Trophoblast cell (in vitro differentiated cells and primary cell): ENCODE results near the gene A4GNT.
"Not testable (repeated sequence)": the region's sequence is repeated elsewhere in the genome, so short reads cannot be mapped to it uniquely, and the experiment has no call there.

Experiments
- DNase-seq, 2 donors: peaks; one replicate each; pipeline ENCODE4 v3.0.0-alpha.2; 2016
- H2AFZ ChIP-seq: 2 replicates; pipeline ENCODE4 v1.6.1; 2013; ENCODE audit warnings: low read length, moderate library complexity, mild to moderate bottlenecking; ENCODE audit not compliant: insufficient read depth, poor library complexity
- H2AK5ac ChIP-seq: 2 replicates; pipeline ENCODE4 v1.6.1; 2013; ENCODE audit warnings: mild to moderate bottlenecking, low read length
- H2BK120ac ChIP-seq: 2 replicates; pipeline ENCODE4 v1.6.1; 2013; ENCODE audit warnings: low read length, mild to moderate bottlenecking, moderate library complexity; ENCODE audit not compliant: insufficient read depth, poor library complexity
- H2BK12ac ChIP-seq: 2 replicates; pipeline ENCODE4 v1.6.1; 2013; ENCODE audit warnings: mild to moderate bottlenecking, low read length, moderate library complexity
- H2BK5ac ChIP-seq: 2 replicates; pipeline ENCODE4 v1.6.1; 2013; ENCODE audit warnings: low read length, low read depth, moderate library complexity, mild to moderate bottlenecking; ENCODE audit not compliant: poor library complexity
- H3K14ac ChIP-seq: 2 replicates; pipeline ENCODE4 v1.6.1; 2013; ENCODE audit warnings: mild to moderate bottlenecking, low read length
- H3K18ac ChIP-seq: 2 replicates; pipeline ENCODE4 v1.6.1; 2013; ENCODE audit warnings: mild to moderate bottlenecking, low read length
- H3K23ac ChIP-seq: 2 replicates; pipeline ENCODE4 v1.6.1; 2013; ENCODE audit warnings: low read length
- H3K27ac ChIP-seq: 2 replicates; pipeline ENCODE4 v1.5.1; 2013; ENCODE audit warnings: low read depth, mild to moderate bottlenecking, inconsistent platforms, low read length, moderate library complexity
- H3K27me3 ChIP-seq: 2 replicates; pipeline ENCODE4 v1.6.1; 2013; ENCODE audit warnings: inconsistent platforms, mild to moderate bottlenecking, low read length, moderate library complexity; ENCODE audit not compliant: insufficient read depth
- H3K36me3 ChIP-seq, 2 experiments: 1 replicate in 1 of 2; 2 replicates in 1 of 2; pipeline ENCODE4 v1.6.1; 2013; ENCODE audit warnings: low read length in 2 of 2, mild to moderate bottlenecking in 2 of 2, moderate library complexity in 1 of 2; ENCODE audit not compliant: insufficient read depth in 2 of 2, control insufficient read depth in 1 of 2
- H3K4ac ChIP-seq: 2 replicates; pipeline ENCODE4 v1.6.1; 2013; ENCODE audit warnings: low read depth, mild to moderate bottlenecking, low read length, moderate library complexity
- H3K4me1 ChIP-seq, 2 experiments: 1 replicate in 1 of 2; 2 replicates in 1 of 2; pipeline ENCODE4 v1.6.1; 2013; ENCODE audit warnings: low read length in 2 of 2, mild to moderate bottlenecking in 2 of 2, moderate library complexity in 1 of 2; ENCODE audit not compliant: insufficient read depth in 2 of 2, control insufficient read depth in 1 of 2
- H3K4me2 ChIP-seq: 2 replicates; pipeline ENCODE4 v1.6.1; 2013; ENCODE audit warnings: inconsistent platforms, mild to moderate bottlenecking, low read length, moderate library complexity
- H3K4me3 ChIP-seq: 2 replicates; pipeline ENCODE4 v1.5.1; 2013; ENCODE audit warnings: mild to moderate bottlenecking, low read depth, low read length, inconsistent platforms
- H3K79me1 ChIP-seq: one replicate; pipeline ENCODE4 v1.6.1; 2013; ENCODE audit warnings: low read length
- H3K79me2 ChIP-seq: 2 replicates; pipeline ENCODE4 v1.6.1; 2013; ENCODE audit warnings: low read length, mild to moderate bottlenecking; ENCODE audit not compliant: control insufficient read depth, insufficient read depth, poor library complexity
- H3K9ac ChIP-seq: 2 replicates; pipeline ENCODE4 v1.6.1; 2013; ENCODE audit warnings: mild to moderate bottlenecking, low read length
- H3K9me3 ChIP-seq: 2 replicates; pipeline ENCODE4 v1.6.1; 2013; ENCODE audit warnings: low read depth, mild to moderate bottlenecking, control low read depth, inconsistent platforms, low read length; ENCODE audit not compliant: insufficient read depth
- H4K12ac ChIP-seq: 2 replicates; pipeline ENCODE4 v1.6.1; 2013; ENCODE audit warnings: low read depth, mild to moderate bottlenecking, low read length, moderate library complexity
- H4K8ac ChIP-seq: 2 replicates; pipeline ENCODE4 v1.6.1; 2013; ENCODE audit warnings: low read depth, mild to moderate bottlenecking, low read length, moderate library complexity
- H4K91ac ChIP-seq: one replicate; pipeline ENCODE4 v1.6.1; 2013; ENCODE audit warnings: low read depth, mild to moderate bottlenecking, low read length, moderate library complexity
- WGBS: extraction: QIAGEN DNeasy Blood & Tissue Kit; methylation state at CpG from one replicate; pipeline ENCODE4 v1.1.7; 2013; ENCODE audit warnings: missing lambda C conversion rate; ENCODE audit not compliant: insufficient read length, insufficient coverage; ENCODE audit errors: extremely low coverage; 5-methylcytosine and 5-hydroxymethylcytosine counted together

A4GNT gene

DNA sequence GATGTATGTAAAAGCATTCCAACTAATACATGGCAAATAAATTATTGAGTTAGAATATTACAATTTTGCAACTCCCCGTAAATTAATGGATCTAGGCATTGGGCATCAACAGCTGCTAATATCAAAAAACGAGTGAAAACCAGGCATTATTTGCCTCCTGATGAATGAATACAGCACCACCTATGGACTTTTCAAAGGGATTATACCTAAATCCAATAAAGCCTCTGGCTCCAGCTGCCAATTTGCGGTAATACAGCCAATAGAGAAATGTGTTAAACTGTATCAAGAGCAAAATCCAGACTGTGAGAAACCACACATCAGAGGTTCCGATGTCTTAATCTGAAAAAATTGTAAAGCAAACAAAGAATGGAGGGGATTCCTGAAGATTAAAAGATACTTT lies 16.3 kb upstream of the A4GNT start:
- no peaks in the 10 kb centered on the region for H3K36me3 ChIP-seq
- no peak overlapping the region for H3K4me3 ChIP-seq
- WGBS = no CpG with 5 or more reads among the region's 4 CpGs
- H3K9ac ChIP-seq = no peak overlapping the region
- no peak overlapping the region for H3K18ac ChIP-seq
- no peak overlapping the region for H2AK5ac ChIP-seq
- no peak overlapping the region for H2BK120ac ChIP-seq
- no peaks in the 10 kb centered on the region for H3K79me2 ChIP-seq
- no peak overlapping the region for H2BK5ac ChIP-seq
- H2BK12ac ChIP-seq = no peak overlapping the region
- H4K12ac ChIP-seq = no peak overlapping the region
- no peaks in the 10 kb centered on the region for H3K27me3 ChIP-seq
- no peak overlapping the region for H3K4me2 ChIP-seq
- H3K27ac ChIP-seq = no peak overlapping the region
- H3K4ac ChIP-seq = no peak overlapping the region
- no peak overlapping the region for H3K23ac ChIP-seq
- DNase-seq = no peak
- H3K14ac ChIP-seq = no peak overlapping the region
- no peak overlapping the region for H4K91ac ChIP-seq
- H2AFZ ChIP-seq = no peak overlapping the region
- no peak overlapping the region for H4K8ac ChIP-seq
- no peaks in the 10 kb centered on the region for H3K9me3 ChIP-seq
- no peaks in the 10 kb centered on the region for H3K79me1 ChIP-seq
- no peaks in the 10 kb centered on the region for H3K4me1 ChIP-seq

DNA sequence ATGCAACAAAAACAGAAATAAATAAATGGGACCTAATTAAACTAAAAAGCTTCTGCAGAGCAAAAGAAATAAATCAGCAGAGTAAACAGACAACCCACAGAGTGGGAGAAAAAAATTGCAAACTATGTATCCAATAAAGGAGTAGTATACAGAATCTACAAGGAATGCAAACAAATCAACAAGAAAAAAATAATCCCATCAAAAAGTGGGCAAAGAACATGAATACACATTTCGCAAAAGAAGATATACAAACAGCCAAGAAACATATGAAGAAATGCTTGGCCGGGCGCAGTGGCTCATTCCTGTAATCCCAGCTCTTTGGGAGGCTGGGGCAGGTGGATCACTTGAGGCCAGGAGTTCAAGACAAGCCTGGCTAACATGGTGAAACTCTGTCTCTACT lies 10.0 kb upstream of the A4GNT start:
- not testable (repeated sequence) for H3K79me1 ChIP-seq, H3K4me3 ChIP-seq, DNase-seq, H2BK12ac ChIP-seq, H3K36me3 ChIP-seq, H3K9me3 ChIP-seq, H3K27me3 ChIP-seq, H3K9ac ChIP-seq, H3K14ac ChIP-seq, H3K79me2 ChIP-seq, H3K18ac ChIP-seq, H4K91ac ChIP-seq, H3K4me1 ChIP-seq, H4K12ac ChIP-seq, H2BK120ac ChIP-seq, H3K27ac ChIP-seq, H2AK5ac ChIP-seq, H3K23ac ChIP-seq, H2AFZ ChIP-seq, H2BK5ac ChIP-seq, H3K4me2 ChIP-seq, H4K8ac ChIP-seq, H3K4ac ChIP-seq
- no CpG with 5 or more reads among the region's 3 CpGs for WGBS

DNA sequence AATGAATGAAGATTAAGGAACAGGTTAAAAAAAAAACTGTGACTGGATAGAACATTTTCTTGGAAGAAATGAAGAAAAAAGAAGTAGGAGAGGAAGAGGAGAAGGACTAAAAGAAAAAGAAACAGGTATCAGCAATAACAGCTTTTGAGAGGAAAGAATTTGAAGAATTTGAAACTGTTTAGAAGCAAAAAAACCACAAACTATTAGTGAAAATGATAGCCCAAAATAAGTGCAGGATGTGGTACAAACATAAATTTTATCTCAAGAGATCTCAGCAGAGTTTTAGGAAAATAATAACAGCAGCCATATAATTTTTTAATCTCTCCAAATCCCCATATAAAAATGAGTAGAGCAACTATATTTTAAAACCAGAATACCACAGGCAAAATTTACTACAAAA lies 8.8 kb upstream of the A4GNT start:
- peaks cover 3 to 5% of the 10 kb centered on the region in 2 experiments for H3K4me1 ChIP-seq
- no peaks in the 10 kb centered on the region for H3K9me3 ChIP-seq
- H4K12ac ChIP-seq = no peak overlapping the region
- no peak overlapping the region for H3K23ac ChIP-seq
- peaks cover 3% of the 10 kb centered on the region for H3K79me1 ChIP-seq
- no peaks in the 10 kb centered on the region for H3K27me3 ChIP-seq
- no peak overlapping the region for H3K14ac ChIP-seq
- H2BK12ac ChIP-seq = no peak overlapping the region
- H2BK120ac ChIP-seq = no peak overlapping the region
- H2BK5ac ChIP-seq = no peak overlapping the region
- H3K36me3 ChIP-seq = no peaks in the 10 kb centered on the region
- no peak overlapping the region for H3K9ac ChIP-seq
- H3K79me2 ChIP-seq = no peaks in the 10 kb centered on the region
- H3K18ac ChIP-seq = no peak overlapping the region
- no peak overlapping the region for H2AK5ac ChIP-seq
- H3K4ac ChIP-seq = no peak overlapping the region
- H3K27ac ChIP-seq = peak overlapping the region; percentile 66
- H2AFZ ChIP-seq = no peak overlapping the region
- H4K91ac ChIP-seq = no peak overlapping the region
- H3K4me3 ChIP-seq = no peak overlapping the region
- H4K8ac ChIP-seq = no peak overlapping the region
- no peak for DNase-seq
- peak overlapping the region; percentile 42 for H3K4me2 ChIP-seq

DNA sequence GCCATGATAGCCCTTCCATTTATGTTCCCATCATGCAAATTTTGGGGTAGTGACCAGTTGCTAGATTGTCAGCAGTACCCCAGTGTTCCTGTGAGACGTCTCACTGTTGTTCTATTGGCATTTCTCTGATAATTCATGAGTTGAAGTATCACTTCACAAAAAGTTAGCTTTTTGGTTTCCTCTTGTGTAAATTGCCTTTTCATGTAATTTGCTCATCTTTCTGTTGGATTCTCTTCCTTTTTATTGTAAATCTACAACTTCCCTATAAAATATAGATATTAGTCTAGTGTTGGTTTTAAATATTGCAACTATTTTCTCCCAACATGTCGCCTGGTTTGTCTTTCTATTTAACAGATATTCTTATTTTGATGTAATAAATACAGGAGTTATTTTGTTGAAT lies 7.5 kb upstream of the A4GNT start:
- Histone ChIP-seq H3K4me1 (peaks cover 3 to 5% of the 10 kb centered on the region in 2 experiments), H3K18ac (no peak overlapping the region), H2BK120ac (no peak overlapping the region), H3K36me3 (no peaks in the 10 kb centered on the region), H3K79me1 (peaks cover 3% of the 10 kb centered on the region), H4K91ac (no peak overlapping the region), H3K27ac (no peak overlapping the region), H3K4me2 (no peak overlapping the region), H3K9ac (no peak overlapping the region), H4K12ac (no peak overlapping the region), H3K4me3 (no peak overlapping the region), H3K4ac (no peak overlapping the region), H2BK12ac (no peak overlapping the region), H3K14ac (no peak overlapping the region), H2AK5ac (no peak overlapping the region), H3K23ac (no peak overlapping the region), H4K8ac (no peak overlapping the region), H2BK5ac (no peak overlapping the region), H2AFZ (no peak overlapping the region), H3K27me3 (no peaks in the 10 kb centered on the region), H3K9me3 (no peaks in the 10 kb centered on the region), H3K79me2 (no peaks in the 10 kb centered on the region)
- WGBS = no CpG with 5 or more reads among the region's 2 CpGs
- DNase-seq = no peak
